Stomach smooth muscle (tissue), 2 donors: ENCODE measurements around the gene KCNJ9.

Source experiments
- H3K27ac ChIP-seq: one replicate; pipeline ENCODE4 v1.7.0; 2013; ENCODE audit warnings: mild to moderate bottlenecking, low read length, inconsistent platforms
- H3K27me3 ChIP-seq, 2 donors: one replicate each; pipeline ENCODE4 v1.7.0; 2013; ENCODE audit warnings: low read length in 2 of 2; ENCODE audit not compliant: insufficient read depth in 2 of 2, control insufficient read depth in 1 of 2
- H3K36me3 ChIP-seq, 2 donors: one replicate each; pipeline ENCODE4 v1.7.0; 2013; ENCODE audit warnings: low read length in 2 of 2; ENCODE audit not compliant: control insufficient read depth in 2 of 2, insufficient read depth in 2 of 2
- H3K4me1 ChIP-seq: one replicate; pipeline ENCODE4 v1.7.0; 2013; ENCODE audit warnings: low read length; ENCODE audit not compliant: control insufficient read depth, insufficient read depth
- H3K4me3 ChIP-seq, 2 donors: one replicate each; pipeline ENCODE4 v1.7.0; 2013; ENCODE audit warnings: low read length in 2 of 2
- H3K9ac ChIP-seq, 2 donors: one replicate each; pipeline ENCODE4 v1.7.0; 2013; ENCODE audit warnings: low read length in 2 of 2, mild to moderate bottlenecking in 1 of 2
- H3K9me3 ChIP-seq, 2 donors: one replicate each; pipeline ENCODE4 v1.7.0; 2013; ENCODE audit warnings: low read length in 2 of 2; ENCODE audit not compliant: control insufficient read depth in 2 of 2
- donor health status: healthy.
- donor health status: Pancreatic carcinoma.

The KCNJ9 gene

GRCh38 chr1:160133990-160134770, 52.8 kb downstream of the KCNJ9 start:
- no peak overlapping the region for H3K9ac ChIP-seq

DNA sequence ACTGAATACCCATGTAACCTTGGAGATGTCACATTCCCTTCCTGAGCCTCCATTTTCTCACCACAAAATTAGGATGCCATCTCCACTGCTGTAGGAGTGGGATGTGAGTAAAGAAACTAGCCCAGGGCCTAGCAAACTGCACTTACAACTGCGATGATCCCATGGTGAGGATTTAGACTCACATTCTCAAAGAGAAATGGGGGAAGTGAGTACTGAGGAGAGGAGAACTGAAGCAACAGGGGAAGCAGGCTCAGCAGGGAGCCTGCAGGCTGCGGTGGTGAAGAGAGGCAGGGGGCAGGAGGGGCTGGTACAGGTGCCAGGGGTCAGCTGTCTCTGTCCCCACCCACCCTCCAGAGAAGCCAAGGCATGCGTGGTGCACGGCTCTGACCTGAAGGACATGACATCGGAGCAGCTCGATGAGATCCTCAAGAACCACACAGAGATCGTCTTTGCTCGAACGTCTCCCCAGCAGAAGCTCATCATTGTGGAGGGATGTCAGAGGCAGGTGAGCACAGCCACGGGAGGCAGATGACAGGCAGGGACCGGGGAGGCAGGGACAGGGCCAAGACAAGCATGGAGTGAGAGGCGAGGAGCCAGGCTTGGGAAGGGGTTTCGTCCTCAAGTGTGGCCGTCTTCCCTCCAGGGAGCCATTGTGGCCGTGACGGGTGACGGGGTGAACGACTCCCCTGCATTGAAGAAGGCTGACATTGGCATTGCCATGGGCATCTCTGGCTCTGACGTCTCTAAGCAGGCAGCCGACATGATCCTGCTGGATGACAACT, 53.6 kb downstream of the KCNJ9 start:
- Histone ChIP-seq H3K9me3 (no peaks in the 10 kb centered on the region), H3K27ac (peak overlapping the region; percentile 6), H3K4me3 (no peak overlapping the region), H3K4me1 (peaks cover 25% of the 10 kb centered on the region), H3K9ac (no peak overlapping the region), H3K27me3 (no peaks in the 10 kb centered on the region), H3K36me3 (peaks cover 62 to 66% of the 10 kb centered on the region in 2 donors)

More at GRCh38 chr1:160133990-160134770, 52.8 kb downstream of the KCNJ9 start:
- H3K4me1 ChIP-seq, result peaks cover 25% of the 10 kb centered on the region
- no peaks in the 10 kb centered on the region for H3K9me3 ChIP-seq
- H3K27me3 ChIP-seq, result no peaks in the 10 kb centered on the region
- H3K27ac ChIP-seq, result peak overlapping the region; percentile 6
- peaks cover 62 to 65% of the 10 kb centered on the region in 2 donors for H3K36me3 ChIP-seq
- H3K4me3 ChIP-seq, result no peak overlapping the region

DNA sequence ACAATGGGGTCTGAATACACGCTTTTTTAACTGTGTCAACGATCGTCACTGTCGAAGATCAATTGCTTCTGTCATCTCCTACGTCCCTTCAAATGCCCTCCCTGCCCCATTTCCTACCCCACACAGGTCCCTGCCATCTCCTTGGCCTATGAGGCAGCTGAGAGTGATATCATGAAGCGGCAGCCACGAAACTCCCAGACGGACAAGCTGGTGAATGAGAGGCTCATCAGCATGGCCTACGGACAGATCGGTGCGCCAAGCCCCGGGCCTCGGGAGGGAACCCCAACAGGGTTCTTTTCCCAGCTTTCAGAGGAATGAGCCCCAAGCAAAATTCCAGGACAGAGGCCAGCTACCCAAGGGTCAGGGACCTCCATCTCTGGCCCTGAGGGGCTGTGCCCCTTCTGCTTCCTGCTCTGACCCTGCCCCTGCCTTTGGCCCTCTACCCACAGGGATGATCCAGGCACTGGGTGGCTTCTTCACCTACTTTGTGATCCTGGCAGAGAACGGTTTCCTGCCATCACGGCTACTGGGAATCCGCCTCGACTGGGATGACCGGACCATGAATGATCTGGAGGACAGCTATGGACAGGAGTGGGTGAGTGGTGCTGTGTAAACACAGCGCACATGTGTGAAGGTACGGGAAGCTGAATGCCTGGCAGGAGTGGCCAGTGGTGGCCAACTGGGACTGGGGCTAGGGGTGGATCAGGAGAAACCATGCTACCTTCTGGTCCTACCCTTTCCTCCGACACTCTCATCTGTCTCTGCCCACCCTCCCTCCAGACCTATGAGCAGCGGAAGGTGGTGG, 55.0 kb downstream of the KCNJ9 start:
- H3K36me3 ChIP-seq, result peaks cover 59 to 60% of the 10 kb centered on the region in 2 donors
- no peaks in the 10 kb centered on the region for H3K27me3 ChIP-seq
- no peak overlapping the region for H3K9ac ChIP-seq

GRCh38 chr1:160136926-160137200, 55.5 kb downstream of the KCNJ9 start:
- Histone ChIP-seq H3K4me1 (peaks cover 9% of the 10 kb centered on the region), H3K27ac (peak overlapping the region; percentile 53), H3K9ac (no peak overlapping the region), H3K27me3 (no peaks in the 10 kb centered on the region), H3K9me3 (no peaks in the 10 kb centered on the region), H3K36me3 (peaks cover 58 to 64% of the 10 kb centered on the region in 2 donors), H3K4me3 (no peak overlapping the region)

More for the DNA sequence above, 55.0 kb downstream of the KCNJ9 start:
- no peak overlapping the region for H3K4me3 ChIP-seq
- peaks cover 13% of the 10 kb centered on the region for H3K4me1 ChIP-seq
- no peaks in the 10 kb centered on the region for H3K9me3 ChIP-seq
- H3K27ac ChIP-seq, result no peak overlapping the region

DNA sequence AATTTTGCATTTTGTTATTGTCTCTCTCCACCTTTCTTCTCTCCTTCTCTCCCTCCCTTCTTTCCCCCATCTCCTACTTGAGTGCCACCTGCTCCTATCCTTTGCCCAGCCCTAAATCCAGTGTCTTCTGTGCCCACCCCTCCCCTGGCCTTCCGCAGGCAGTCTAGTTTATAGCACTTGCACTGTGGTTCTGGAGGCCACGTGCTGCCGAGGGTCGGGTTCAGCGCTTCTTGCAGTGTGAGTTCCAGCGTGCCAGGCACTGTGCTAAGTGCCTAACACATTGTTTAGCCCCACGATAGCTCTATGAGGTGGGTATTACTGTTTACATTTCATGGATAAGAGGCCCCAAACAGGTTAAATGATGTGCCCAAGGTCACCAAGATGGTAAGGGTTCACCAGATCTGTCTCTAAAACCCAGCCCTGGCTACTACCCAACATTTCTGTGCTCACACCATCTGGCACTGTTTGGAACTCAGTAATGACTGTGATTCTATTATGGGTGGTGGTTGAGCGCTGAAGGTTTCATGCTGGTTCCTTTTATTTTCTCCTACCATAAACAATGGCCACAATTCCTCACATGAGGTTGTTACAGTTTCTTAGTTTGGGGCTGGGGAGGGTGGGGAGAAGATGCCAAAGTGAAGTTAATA, 56.0 kb downstream of the KCNJ9 start:
- H3K27me3 ChIP-seq, result no peaks in the 10 kb centered on the region
- peaks cover 60 to 65% of the 10 kb centered on the region in 2 donors for H3K36me3 ChIP-seq
- no peak overlapping the region for H3K9ac ChIP-seq
- H3K27ac ChIP-seq, result peak overlapping the region; percentile 53
- no peak overlapping the region for H3K4me3 ChIP-seq
- H3K4me1 ChIP-seq, result peaks cover 4% of the 10 kb centered on the region
- H3K9me3 ChIP-seq, result no peaks in the 10 kb centered on the region

DNA sequence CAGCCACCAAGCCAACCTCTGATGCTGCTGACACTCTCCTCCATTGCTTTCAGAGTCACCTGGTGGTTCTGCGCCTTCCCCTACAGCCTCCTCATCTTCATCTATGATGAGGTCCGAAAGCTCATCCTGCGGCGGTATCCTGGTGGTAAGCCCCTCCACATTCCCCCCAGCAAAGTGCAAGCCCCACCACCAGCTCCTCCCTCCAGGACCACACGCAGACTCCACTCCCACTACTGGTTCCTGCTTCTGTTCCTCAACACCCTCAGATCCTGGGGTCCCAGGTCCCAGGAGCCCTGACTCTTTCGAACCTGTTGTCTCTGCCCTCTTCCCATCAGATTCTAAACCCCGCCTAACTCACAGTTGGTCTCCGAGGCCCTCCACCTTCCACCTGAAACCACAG, 58.5 kb downstream of the KCNJ9 start:
- Histone ChIP-seq H3K9me3 (no peaks in the 10 kb centered on the region), H3K4me1 (peaks cover 4% of the 10 kb centered on the region), H3K9ac (no peak overlapping the region), H3K27me3 (no peaks in the 10 kb centered on the region), H3K4me3 (no peak overlapping the region), H3K36me3 (peaks cover 44 to 45% of the 10 kb centered on the region in 2 donors), H3K27ac (no peak overlapping the region)
